Measurements from ENCODE around the gene CANT1. TPM values are rescaled to one million over a fixed set of nuclear protein-coding genes. Genes with fewer than 3 reads are reported as not detected.
A peak's percentile ranks its signal among the peaks of the same experiment; 100 is the strongest.
"Not testable (repeated sequence)": the region's sequence is repeated elsewhere in the genome, so short reads cannot be mapped to it uniquely, and the experiment has no call there.

The CANT1 gene
- total and polyA plus RNA-seq, 2 of the 13 experiments (the other 11 are each of a cell fraction or from before 2014, with no cell fraction given): 34.1 to 42.1 TPM

GRCh38 chr17:78945455-78945854 is 64.1 kb downstream of the CANT1 start:
- H3K4me2 ChIP-seq (ENCODE audit: low read depth, low read length); ATAC-seq; H4K20me1 ChIP-seq (ENCODE audit: insufficient read depth, low read length); H3K36me3 ChIP-seq (replicated peaks in 1 of 2; ENCODE audit: control insufficient read depth in 1 of 2, insufficient read depth in 2 of 2, low read length in 2 of 2); H3K9me3 ChIP-seq (ENCODE audit: low read length); H3K27ac ChIP-seq (ENCODE audit: extremely low read length, insufficient read depth, low read length); in situ Hi-C loops (cut with HindIII; ENCODE audit: extremely low pct_ligation_motif_present, low pct_unique_long_range_greater_than_20kb); H2AFZ ChIP-seq (ENCODE audit: low read length); H3K4me3 ChIP-seq (replicated peaks in 1 of 3; ENCODE audit: insufficient read depth in 1 of 3, low read depth in 2 of 3, low read length in 3 of 3); intact Hi-C loops (cut with micrococcal nuclease; ENCODE audit: unreplicated experiment); CTCF ChIA-PET (ENCODE audit: low intra/inter-chr PET ratio, low total read pairs); H3K9ac ChIP-seq (ENCODE audit: insufficient read depth, low read depth, low read length); BruUV-seq (replicated peaks); H3K79me2 ChIP-seq (ENCODE audit: insufficient read depth, low read length); DNase-seq (ENCODE audit: low spot score); FAIRE-seq: not testable (repeated sequence)
- peaks cover 23% of the 10 kb centered on the region for H3K4me1 ChIP-seq (ENCODE audit: insufficient read depth, low read length)
- POLR2A ChIA-PET: interaction anchor here (0.6 to 1.9 kb wide), 2 partner anchors 17 to 128 kb away, joined by 3 to 7 read pairs; no protein-coding TSS in a partner anchor
- 62% methylated on average over 12 of the region's 12 CpGs for WGBS (ENCODE audit: low lambda C conversion rate)
- H3K27me3 ChIP-seq (ENCODE audit: control insufficient read depth in 1 of 2, insufficient read depth in 2 of 2, low read length in 2 of 2): peaks cover 2 to 23% of the 10 kb centered on the region in 2 experiments; a peak in 3 of 5 replicates

GRCh38 chr17:78944956-78945355 is 64.6 kb downstream of the CANT1 start:
- Histone ChIP-seq H4K20me1 (ENCODE audit: insufficient read depth, low read length) (no peaks in the 10 kb centered on the region), H3K36me3 (replicated peaks in 1 of 2; ENCODE audit: control insufficient read depth in 1 of 2, insufficient read depth in 2 of 2, low read length in 2 of 2) (no peaks in the 10 kb centered on the region), H3K27ac (ENCODE audit: extremely low read length, insufficient read depth, low read length) (no peak overlapping the region), H3K4me2 (ENCODE audit: low read depth, low read length) (no peak overlapping the region), H3K27me3 (ENCODE audit: control insufficient read depth in 1 of 2, insufficient read depth in 2 of 2, low read length in 2 of 2) (peaks cover 2 to 23% of the 10 kb centered on the region in 2 experiments; a peak in 3 of 5 replicates), H3K9me3 (ENCODE audit: low read length) (peaks cover under 1% of the 10 kb centered on the region), H3K79me2 (ENCODE audit: insufficient read depth, low read length) (no peaks in the 10 kb centered on the region), H3K4me1 (ENCODE audit: insufficient read depth, low read length) (peaks cover 23% of the 10 kb centered on the region), H3K4me3 (replicated peaks in 1 of 3; ENCODE audit: insufficient read depth in 1 of 3, low read depth in 2 of 3, low read length in 3 of 3) (no peak overlapping the region), H3K9ac (ENCODE audit: insufficient read depth, low read depth, low read length) (no peak overlapping the region), H2AFZ (ENCODE audit: low read length) (no peak overlapping the region)
- ChIA-PET CTCF (ENCODE audit: low intra/inter-chr PET ratio, low total read pairs) (no interaction called here), POLR2A (interaction anchor here (0.6 kb wide), 1 partner anchor 129 kb away, joined by 3 read pairs; no protein-coding TSS in a partner anchor)
- FAIRE-seq: no peak
- DNase-seq (ENCODE audit: low spot score): no peak
- in situ Hi-C loops (cut with HindIII; ENCODE audit: extremely low pct_ligation_motif_present, low pct_unique_long_range_greater_than_20kb): no loop called here
- no peak for TF ChIP-seq RBM39 (IDR thresholded peaks at IDR 0.05; ENCODE audit: low read depth, low read length, poor library complexity, severe bottlenecking)
- TF ChIP-seq HDAC6 (IDR thresholded peaks at IDR 0.05; ENCODE audit: low read depth, low read length): no peak
- TF ChIP-seq ZNF121 (CRISPR knock-in tag; IDR thresholded peaks at IDR 0.05): no peak
- no peak for TF ChIP-seq MAFF (IDR thresholded peaks at IDR 0.05; ENCODE audit: low read depth, low read length)
- no peak for TF ChIP-seq ARNTL (CRISPR knock-in tag; IDR thresholded peaks at IDR 0.05)
- no peak for TF ChIP-seq ZNF556 (CRISPR knock-in tag; IDR thresholded peaks at IDR 0.05; ENCODE audit: borderline replicate concordance)
- TF ChIP-seq ATRX (CRISPR knock-in tag; IDR thresholded peaks at IDR 0.05; ENCODE audit: borderline replicate concordance): no peak
- TF ChIP-seq CREB1 (IDR thresholded peaks at IDR 0.05): peak; percentile 34; the same call in 1 of the 2 replicates
- no peak for TF ChIP-seq CREB1 (CRISPR knock-in tag; IDR thresholded peaks at IDR 0.05)
- intact Hi-C loops (cut with micrococcal nuclease; ENCODE audit: unreplicated experiment): no loop called here
- ATAC-seq: no peak
- 30% methylated on average over 10 of the region's 10 CpGs for WGBS (ENCODE audit: low lambda C conversion rate)
- no TSS peak for BruUV-seq (replicated peaks)
